HCT116 (cell line): Measurements from ENCODE around the gene DVL1. TPM values are rescaled to one million over a fixed set of nuclear protein-coding genes. Genes with fewer than 3 reads are reported as not detected.

ENCODE experiments used
- ATAC-seq: fragments of 200-7000 bp; cut with Tn5 transposase; 2 replicates; pipeline ENCODE4 v1.9.1; 2020; ENCODE audit warnings: mild to moderate bottlenecking, moderate library complexity
- BruUV-seq: library from RNA; stranded (reverse); fragments of 400-500 nt; replicated peaks from 2 replicates; lab custom pipeline; 2021; lab: Mats Ljungman, UMichigan
- CTCF ChIA-PET: fragments of 300-600 bp; sonication (Branson Sonifier 250); formaldehyde crosslinking; loops from one replicate; lab custom pipeline; 2021; ENCODE audit warnings: antibody characterized with exemption; lab: Charles Lee
- POLR2A ChIA-PET: fragments of 300-600, 350-600 bp; sonication (Branson Sonifier 250); formaldehyde crosslinking; loops from one replicate; lab custom pipeline; 2021; ENCODE audit warnings: antibody characterized with exemption; lab: Charles Lee
- RAD21 ChIA-PET, 2 experiments: fragments of 300-600 bp; sonication (Branson Sonifier 250); formaldehyde crosslinking; loops; one replicate each; lab custom pipeline; 2023; ENCODE audit warnings: low total read pairs in 2 of 2; ENCODE audit not compliant: uncharacterized antibody in 2 of 2, unreplicated experiment in 2 of 2, low non-redundant PET in 1 of 2; lab: Charles Lee
- DNase-seq: peaks from one replicate; pipeline ENCODE4 v3.0.0-alpha.2; 2010; ENCODE audit warnings: low read depth, low spot score
- H2AFZ ChIP-seq: fragments of 200-600 bp; shearing (Covaris generic), sonication (generic); 2 replicates; pipeline ENCODE4 v1.6.1; 2017; ENCODE audit warnings: low read depth, mixed run types, mixed read lengths, antibody characterized with exemption, low read length; ENCODE audit not compliant: poor library complexity, severe bottlenecking
- H3K27ac ChIP-seq: 2 replicates; pipeline ENCODE4 v1.5.1; 2012; ENCODE audit warnings: low read depth, low read length
- H3K27me3 ChIP-seq: fragments of 200-600 bp; sonication (generic); 2 replicates; pipeline ENCODE4 v1.6.1; 2016; ENCODE audit warnings: mixed run types, low read length, mixed read lengths; ENCODE audit not compliant: insufficient read depth
- H3K36me3 ChIP-seq, 2 experiments: fragments of 200-500 bp in 1 of 2; fragments of 200-600 bp in 1 of 2; sonication (Bioruptor generic) in 1 of 2; sonication (generic) in 1 of 2; 2 replicates each; pipeline versions ENCODE4 v1.5.1 to v1.6.1; 2014 to 2016; ENCODE audit warnings: low read length in 2 of 2, inconsistent platforms in 1 of 2, mixed read lengths in 1 of 2, mixed run types in 1 of 2; ENCODE audit not compliant: insufficient read depth in 2 of 2, control insufficient read depth in 1 of 2
- H3K4me1 ChIP-seq, 2 experiments: fragments of 200-600 bp in 1 of 2; sonication (generic) in 1 of 2; 2 replicates each; pipeline versions ENCODE4 v1.5.1 to v1.6.1; 2012 to 2017; ENCODE audit warnings: low read length in 2 of 2, inconsistent platforms in 1 of 2, mild to moderate bottlenecking in 1 of 2, mixed read lengths in 1 of 2, mixed run types in 1 of 2, moderate library complexity in 1 of 2; ENCODE audit not compliant: insufficient read depth in 2 of 2, control insufficient read depth in 1 of 2
- H3K4me2 ChIP-seq: fragments of 200-600 bp; sonication (generic); 2 replicates; pipeline ENCODE4 v1.6.1; 2017; ENCODE audit warnings: mixed run types, low read length, mixed read lengths
- H3K4me3 ChIP-seq, 2 experiments: fragments of 200-600 bp in 1 of 2; sonication (generic) in 1 of 2; replicated peaks in 1 of 2; 2 replicates each; pipeline ENCODE4 v1.5.1; 2011 to 2016; ENCODE audit warnings: low read length in 2 of 2, control low read depth in 1 of 2, low read depth in 1 of 2, mild to moderate bottlenecking in 1 of 2, mixed read lengths in 1 of 2, mixed run types in 1 of 2
- H3K79me2 ChIP-seq: fragments of 200-600 bp; sonication (generic); 2 replicates; pipeline ENCODE4 v1.6.1; 2017; ENCODE audit warnings: mild to moderate bottlenecking, mixed run types, low read length, moderate library complexity, mixed read lengths; ENCODE audit not compliant: insufficient read depth
- H3K9ac ChIP-seq: fragments of 200-600 bp; sonication (generic); 2 replicates; pipeline ENCODE4 v1.6.1; 2016; ENCODE audit warnings: low read length, mixed read lengths
- H3K9me2 ChIP-seq: fragments of 200-600 bp; sonication (generic), shearing (Covaris generic); 2 replicates; pipeline ENCODE4 v1.6.1; 2017; ENCODE audit warnings: mixed run types, mild to moderate bottlenecking, moderate library complexity; ENCODE audit not compliant: insufficient read depth
- H3K9me3 ChIP-seq, 2 experiments: fragments of 200-500 bp in 1 of 2; fragments of 200-600 bp in 1 of 2; sonication (Bioruptor generic) in 1 of 2; sonication (generic) in 1 of 2; 2 replicates each; pipeline ENCODE4 v1.6.1; 2014 to 2017; ENCODE audit warnings: low read length in 2 of 2, mixed read lengths in 2 of 2, inconsistent platforms in 1 of 2, low read depth in 1 of 2, mild to moderate bottlenecking in 1 of 2, mixed run types in 1 of 2, moderate library complexity in 1 of 2; ENCODE audit not compliant: control insufficient read depth in 1 of 2, insufficient read depth in 1 of 2
- H4K20me1 ChIP-seq: fragments of 200-600 bp; sonication (generic), shearing (Covaris generic); 2 replicates; pipeline ENCODE4 v1.6.1; 2017; ENCODE audit warnings: mixed run types, mild to moderate bottlenecking, moderate library complexity; ENCODE audit not compliant: insufficient read depth
- CBX3 ChIP-seq: IDR thresholded peaks from 2 replicates; pipeline ENCODE4 v1.6.1; 2012; ENCODE audit warnings: low read depth
- YY1 ChIP-seq: IDR thresholded peaks from 2 replicates; pipeline ENCODE4 v1.6.1; 2011; ENCODE audit warnings: low read length, low read depth, moderate library complexity, mild to moderate bottlenecking; ENCODE audit not compliant: insufficient replicate concordance; ENCODE audit errors: extremely low read depth
- intact Hi-C: fragments of 100-400 bp; cut with micrococcal nuclease; formaldehyde crosslinking; loops from 2 replicates; pipeline ENCODE4 v1.10.0; 2022
- total RNA-seq: library from RNA; stranded (reverse); gene quantifications from one replicate; pipeline ENCODE4 v1.2.1, GENCODE V29; 2021; ENCODE audit not compliant: unreplicated experiment
- TF ChIP-seq, protein P1 (sequence below): IDR thresholded peaks from 2 replicates; pipeline ENCODE4 v1.6.1; 2011; ENCODE audit warnings: mild to moderate bottlenecking, low read length, moderate library complexity; ENCODE audit not compliant: insufficient replicate concordance; ENCODE audit errors: extremely low read depth

Gene DVL1
- total RNA-seq, 1 experiment from 2014 or later: 160 TPM

DNA sequence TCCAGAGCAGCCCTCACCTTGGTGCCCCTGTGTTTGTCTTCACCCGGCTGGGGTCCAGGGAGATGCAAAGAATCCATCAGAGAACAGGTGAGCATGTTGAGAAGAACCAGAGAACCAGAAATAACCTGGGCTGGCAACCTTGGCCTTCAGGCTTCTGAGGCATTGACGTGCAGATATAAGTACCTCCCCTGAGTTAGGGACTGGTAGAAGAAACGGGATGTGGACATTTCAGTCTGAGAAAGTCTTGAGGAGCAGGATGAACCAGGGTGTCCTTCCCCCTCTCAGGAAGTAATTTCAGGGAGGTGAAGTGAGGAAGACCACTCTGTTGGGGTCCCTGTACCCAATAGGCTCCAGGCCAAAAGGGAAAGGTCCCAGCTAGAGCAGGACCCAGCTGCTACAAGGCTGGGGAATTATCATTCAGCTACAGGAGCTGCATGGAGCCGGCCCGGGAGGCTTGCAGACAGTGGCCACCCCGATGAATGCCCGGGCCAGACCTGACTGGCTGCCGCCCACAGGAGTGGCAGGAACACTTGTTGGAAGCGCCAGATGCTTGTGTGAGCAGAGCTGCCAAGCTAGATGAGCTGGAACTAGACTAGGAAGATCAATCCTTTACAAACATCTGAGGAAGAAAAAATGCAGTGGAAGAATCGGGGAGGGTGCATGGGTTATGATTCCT is 27.5 kb upstream of the DVL1 start:
- RAD21 ChIA-PET: no interaction called here
- Histone ChIP-seq H3K4me1 (peaks cover 14 to 31% of the 10 kb centered on the region in 2 experiments), H3K27ac (peak overlapping the region; percentile 99), H3K9me2 (no peaks in the 10 kb centered on the region), H3K4me3 (peak overlapping the region; percentile 73 to 93), H3K9me3 (no peaks in the 10 kb centered on the region), H3K79me2 (peaks cover 29% of the 10 kb centered on the region), H3K27me3 (no peaks in the 10 kb centered on the region), H3K4me2 (peak overlapping the region; percentile 79), H3K36me3 (peaks cover 0 to 11% of the 10 kb centered on the region in 2 experiments; a peak in 1 of 4 replicates), H4K20me1 (no peaks in the 10 kb centered on the region), H3K9ac (peak overlapping the region; percentile 96), H2AFZ (no peak overlapping the region)
- DNase-seq: no peak
- BruUV-seq: no TSS peak
- no peak for ATAC-seq
- POLR2A ChIA-PET: interaction anchor here (2.1 kb wide), 1 partner anchor 57 kb away, joined by 5 read pairs; no protein-coding TSS in a partner anchor
- no peak for TF ChIP-seq CBX3
- TF ChIP-seq YY1: peak; percentile 27
- TF ChIP-seq, protein P1, sequence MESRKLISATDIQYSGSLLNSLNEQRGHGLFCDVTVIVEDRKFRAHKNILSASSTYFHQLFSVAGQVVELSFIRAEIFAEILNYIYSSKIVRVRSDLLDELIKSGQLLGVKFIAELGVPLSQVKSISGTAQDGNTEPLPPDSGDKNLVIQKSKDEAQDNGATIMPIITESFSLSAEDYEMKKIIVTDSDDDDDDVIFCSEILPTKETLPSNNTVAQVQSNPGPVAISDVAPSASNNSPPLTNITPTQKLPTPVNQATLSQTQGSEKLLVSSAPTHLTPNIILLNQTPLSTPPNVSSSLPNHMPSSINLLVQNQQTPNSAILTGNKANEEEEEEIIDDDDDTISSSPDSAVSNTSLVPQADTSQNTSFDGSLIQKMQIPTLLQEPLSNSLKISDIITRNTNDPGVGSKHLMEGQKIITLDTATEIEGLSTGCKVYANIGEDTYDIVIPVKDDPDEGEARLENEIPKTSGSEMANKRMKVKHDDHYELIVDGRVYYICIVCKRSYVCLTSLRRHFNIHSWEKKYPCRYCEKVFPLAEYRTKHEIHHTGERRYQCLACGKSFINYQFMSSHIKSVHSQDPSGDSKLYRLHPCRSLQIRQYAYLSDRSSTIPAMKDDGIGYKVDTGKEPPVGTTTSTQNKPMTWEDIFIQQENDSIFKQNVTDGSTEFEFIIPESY: no peak
- intact Hi-C loops: no loop called here
- CTCF ChIA-PET: interaction anchor here (1.4 to 1.8 kb wide), 4 partner anchors 22 to 57 kb away, joined by 3 to 9 read pairs (median 6); partner anchors contain the start of gene CCNL2
